T-helper 1 cell treated with Interleukin-12 subunit alpha and Interleukin-12 subunit beta and Interleukin-4 antibody, amounts not matched to agents 30 μg/mL and 1 μg/mL, for 36 hours (primary cell): ENCODE results near the gene FOXB1.

Experiments
- H3K27ac Mint-ChIP-seq: one replicate; pipeline ENCODE4 v1.8.0; 2021; ENCODE audit warnings: mild to moderate bottlenecking, mixed read lengths
- H3K27me3 Mint-ChIP-seq: one replicate; pipeline ENCODE4 v1.8.0; 2021; ENCODE audit warnings: low read depth, mixed read lengths
- H3K36me3 Mint-ChIP-seq: one replicate; pipeline ENCODE4 v1.8.0; 2021; ENCODE audit warnings: low read depth, mixed read lengths
- H3K4me1 Mint-ChIP-seq: one replicate; pipeline ENCODE4 v1.8.0; 2021; ENCODE audit warnings: low read depth, mixed read lengths
- H3K4me3 Mint-ChIP-seq: one replicate; pipeline ENCODE4 v1.8.0; 2021; ENCODE audit warnings: mild to moderate bottlenecking, moderate library complexity, mixed read lengths
- H3K9me3 Mint-ChIP-seq: one replicate; pipeline ENCODE4 v1.8.0; 2021; ENCODE audit warnings: mixed read lengths

FOXB1 gene

GRCh38 chr15:60003243-60004008 lies 685 bp upstream of the FOXB1 start:
- Mint-ChIP-seq H3K27ac (peak overlapping the region; percentile 55), H3K27me3 (peaks cover 87% of the 10 kb centered on the region), H3K36me3 (peaks cover 23% of the 10 kb centered on the region), H3K4me3 (peak overlapping the region; percentile 95), H3K9me3 (peaks cover 17% of the 10 kb centered on the region), H3K4me1 (peaks cover 68% of the 10 kb centered on the region)

- peak overlapping the region; percentile 95 for H3K27ac Mint-ChIP-seq
- peaks cover 85% of the 10 kb centered on the region for H3K27me3 Mint-ChIP-seq
- H3K36me3 Mint-ChIP-seq: peaks cover 20% of the 10 kb centered on the region
- H3K9me3 Mint-ChIP-seq: peaks cover 17% of the 10 kb centered on the region
- H3K4me1 Mint-ChIP-seq: peaks cover 64% of the 10 kb centered on the region
- H3K4me3 Mint-ChIP-seq: peak overlapping the region; percentile 95
Measured at GRCh38 chr15:60004846-60005351, 788 bp downstream of the FOXB1 start.

GRCh38 chr15:60005352-60006202 lies 1.5 kb downstream of the FOXB1 start:
- H3K36me3 Mint-ChIP-seq: peaks cover 20% of the 10 kb centered on the region
- H3K4me3 Mint-ChIP-seq: peak overlapping the region; percentile 95
- H3K9me3 Mint-ChIP-seq: peaks cover 14% of the 10 kb centered on the region
- peaks cover 85% of the 10 kb centered on the region for H3K27me3 Mint-ChIP-seq
- peak overlapping the region; percentile 95 for H3K27ac Mint-ChIP-seq
- peaks cover 63% of the 10 kb centered on the region for H3K4me1 Mint-ChIP-seq

- H3K27ac Mint-ChIP-seq: peak overlapping the region; percentile 95
- H3K36me3 Mint-ChIP-seq: peaks cover 18% of the 10 kb centered on the region
- peaks cover 11% of the 10 kb centered on the region for H3K9me3 Mint-ChIP-seq
- peaks cover 59% of the 10 kb centered on the region for H3K4me1 Mint-ChIP-seq
- peaks cover 85% of the 10 kb centered on the region for H3K27me3 Mint-ChIP-seq
- peak overlapping the region; percentile 95 for H3K4me3 Mint-ChIP-seq
Measured at GRCh38 chr15:60006203-60006862, 2.2 kb downstream of the FOXB1 start.

GRCh38 chr15:60006873-60007272 lies 2.8 kb downstream of the FOXB1 start:
- Mint-ChIP-seq H3K36me3 (peaks cover 17% of the 10 kb centered on the region), H3K9me3 (peaks cover 7% of the 10 kb centered on the region), H3K27ac (peak overlapping the region; percentile 95), H3K4me3 (peak overlapping the region; percentile 95), H3K4me1 (peaks cover 55% of the 10 kb centered on the region), H3K27me3 (peaks cover 85% of the 10 kb centered on the region)

- Mint-ChIP-seq H3K4me1 (peaks cover 41% of the 10 kb centered on the region), H3K9me3 (no peaks in the 10 kb centered on the region), H3K27me3 (peaks cover 82% of the 10 kb centered on the region), H3K36me3 (peaks cover 8% of the 10 kb centered on the region), H3K27ac (no peak overlapping the region), H3K4me3 (no peak overlapping the region)
Measured at GRCh38 chr15:60009124-60009960, 5.2 kb downstream of the FOXB1 start.

GRCh38 chr15:60009980-60010732 lies 6.0 kb downstream of the FOXB1 start:
- Mint-ChIP-seq H3K4me3 (no peak overlapping the region), H3K9me3 (no peaks in the 10 kb centered on the region), H3K27me3 (peaks cover 83% of the 10 kb centered on the region), H3K4me1 (peaks cover 34% of the 10 kb centered on the region), H3K36me3 (peaks cover 5% of the 10 kb centered on the region), H3K27ac (no peak overlapping the region)

DNA sequence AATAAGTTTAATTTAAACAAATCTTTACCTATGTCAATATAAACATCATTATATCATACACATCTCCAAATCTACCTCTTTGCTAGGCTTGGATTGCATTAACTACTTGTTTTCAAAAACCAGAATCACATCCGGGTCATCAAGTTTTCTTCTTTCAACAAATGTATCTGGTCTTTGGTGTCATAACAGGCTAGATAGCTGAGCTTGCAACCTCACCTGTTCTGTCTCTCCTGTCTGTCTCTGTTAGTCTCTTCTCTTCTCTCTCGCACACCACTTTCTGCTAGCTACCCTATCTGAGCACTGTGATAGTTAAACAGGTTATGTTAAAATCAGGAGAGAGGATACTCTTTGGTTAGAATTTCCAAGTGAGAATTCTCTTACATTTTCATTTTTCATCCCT lies 6.7 kb downstream of the FOXB1 start:
- Mint-ChIP-seq H3K4me3 (no peak overlapping the region), H3K4me1 (peaks cover 27% of the 10 kb centered on the region), H3K36me3 (peaks cover 5% of the 10 kb centered on the region), H3K9me3 (no peaks in the 10 kb centered on the region), H3K27ac (no peak overlapping the region), H3K27me3 (peaks cover 88% of the 10 kb centered on the region)

DNA sequence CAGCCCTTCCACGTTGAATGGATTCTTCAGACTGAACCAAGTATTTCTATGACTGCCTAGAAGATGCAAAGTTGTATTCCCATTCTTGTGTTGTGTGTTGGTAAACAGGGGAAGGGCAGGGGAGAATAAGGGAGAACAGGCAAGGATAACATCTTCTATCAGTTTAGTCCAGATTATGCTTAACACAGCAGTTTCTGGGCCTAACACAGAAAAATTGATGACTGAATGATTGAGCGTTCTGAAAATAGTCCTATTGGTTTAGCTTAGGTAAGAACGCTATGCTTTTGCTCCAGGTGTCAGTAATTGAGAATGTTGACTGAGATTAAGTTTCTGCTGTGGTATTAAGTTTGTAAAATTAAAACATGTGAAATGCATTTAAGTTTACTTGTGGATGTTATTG lies 8.6 kb downstream of the FOXB1 start:
- Mint-ChIP-seq H3K27ac (no peak overlapping the region), H3K36me3 (peaks cover 2% of the 10 kb centered on the region), H3K27me3 (peaks cover 78% of the 10 kb centered on the region), H3K4me1 (peaks cover 18% of the 10 kb centered on the region), H3K9me3 (peaks cover 6% of the 10 kb centered on the region), H3K4me3 (no peak overlapping the region)

DNA sequence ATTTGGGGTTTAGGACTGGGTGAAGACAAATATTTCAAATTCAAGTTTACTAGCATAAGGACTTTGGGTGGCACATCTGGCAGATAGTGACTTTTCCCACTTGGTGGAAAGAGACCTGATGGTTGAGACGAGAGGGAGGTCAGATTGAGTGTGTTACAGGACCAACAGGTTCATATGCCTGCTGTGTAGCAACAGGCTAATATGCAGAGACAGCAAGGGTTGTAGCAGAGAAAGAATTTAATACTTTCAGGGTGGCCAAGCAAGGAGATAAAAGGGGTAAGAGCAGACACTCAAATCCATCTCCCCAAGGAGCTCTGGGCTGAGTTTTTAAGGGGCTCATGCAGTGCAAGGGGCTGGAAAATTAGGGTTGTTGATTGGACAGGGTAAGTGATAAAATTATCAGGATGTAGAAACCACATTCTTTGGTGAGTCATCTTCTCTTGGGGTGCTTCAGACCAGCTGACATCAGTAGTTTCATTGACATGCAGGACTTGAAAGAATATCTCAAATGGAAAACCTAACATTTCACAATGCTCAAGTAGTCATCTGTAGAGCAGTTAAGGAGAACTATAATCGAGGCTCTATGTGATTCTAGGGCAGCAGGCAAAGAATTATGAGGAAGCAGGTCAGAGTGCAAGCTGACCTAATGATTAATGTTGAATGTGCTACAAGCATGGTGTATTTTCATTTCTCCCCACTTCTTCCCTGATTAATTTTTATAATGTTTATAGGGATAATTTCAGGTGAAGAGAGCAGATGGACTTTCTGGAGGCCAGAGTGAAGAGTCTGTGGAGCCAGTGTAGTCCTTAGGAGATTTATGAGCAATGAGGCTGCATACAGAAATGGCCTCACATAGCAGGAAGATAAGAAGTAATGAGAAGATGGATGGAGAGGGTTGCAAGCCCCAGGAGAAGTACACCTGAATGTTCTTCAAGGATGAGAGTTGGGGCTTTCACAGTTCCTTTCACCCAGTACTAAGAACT lies 13.7 kb downstream of the FOXB1 start:
- Mint-ChIP-seq H3K27ac (peak overlapping the region; percentile 43), H3K9me3 (peaks cover 6% of the 10 kb centered on the region), H3K4me3 (peak overlapping the region; percentile 29), H3K4me1 (peaks cover 17% of the 10 kb centered on the region), H3K27me3 (peaks cover 31% of the 10 kb centered on the region), H3K36me3 (peaks cover 3% of the 10 kb centered on the region)

DNA sequence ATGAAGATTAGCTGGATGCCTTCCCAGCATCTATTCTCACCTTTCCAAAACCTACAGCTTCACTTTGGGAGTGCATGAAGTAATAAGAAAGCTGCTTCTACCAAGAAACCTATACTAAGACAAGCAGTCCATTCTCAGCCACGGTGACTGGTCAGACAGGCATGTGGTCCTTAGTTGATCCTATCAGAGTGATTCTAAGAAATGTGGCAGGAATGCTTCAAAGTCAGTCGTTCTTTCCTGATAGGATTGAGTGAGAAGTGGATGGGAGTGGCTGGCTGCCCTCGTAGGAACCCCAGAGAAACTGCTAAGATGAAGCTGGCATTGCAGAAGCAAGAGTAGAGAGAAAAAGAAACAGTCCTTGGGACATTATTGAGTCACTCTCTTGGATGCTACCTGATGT lies 16.6 kb downstream of the FOXB1 start:
- Mint-ChIP-seq H3K4me1 (peaks cover 17% of the 10 kb centered on the region), H3K36me3 (peaks cover 3% of the 10 kb centered on the region), H3K27me3 (peaks cover 6% of the 10 kb centered on the region), H3K9me3 (peaks cover 6% of the 10 kb centered on the region), H3K4me3 (no peak overlapping the region), H3K27ac (no peak overlapping the region)

- Mint-ChIP-seq H3K27me3 (no peaks in the 10 kb centered on the region), H3K4me3 (no peak overlapping the region), H3K4me1 (peaks cover 17% of the 10 kb centered on the region), H3K27ac (no peak overlapping the region), H3K36me3 (peaks cover 3% of the 10 kb centered on the region), H3K9me3 (peaks cover 6% of the 10 kb centered on the region)
Measured at GRCh38 chr15:60021589-60022378, 17.7 kb downstream of the FOXB1 start.
